Suppressor macrophage (primary cell): ENCODE measurements around the gene CDH13.

ENCODE experiments used
- DNase-seq, 4 experiments: peaks; one replicate each; pipeline ENCODE4 v3.0.0-alpha.2; 2020 to 2022

The CDH13 gene

GRCh38 chr16:83455716-83456115, 828.9 kb downstream of the CDH13 start:
- no peak for DNase-seq

GRCh38 chr16:83456934-83457333, 830.2 kb downstream of the CDH13 start:
- DNase-seq, result no peak

- DNase-seq, result no peak
Observed at GRCh38 chr16:83458612-83459011, 831.8 kb downstream of the CDH13 start.

- no peak for DNase-seq
Observed at GRCh38 chr16:83464991-83465390, 838.2 kb downstream of the CDH13 start.

GRCh38 chr16:83470416-83470815, 843.6 kb downstream of the CDH13 start:
- DNase-seq, result no peak

GRCh38 chr16:83472776-83473501, 846.2 kb downstream of the CDH13 start:
- peak in 1 of 4 experiments; percentile 2 for DNase-seq

GRCh38 chr16:83473926-83474650, 847.3 kb downstream of the CDH13 start:
- DNase-seq, result no peak

GRCh38 chr16:83475108-83475507, 848.3 kb downstream of the CDH13 start:
- DNase-seq, result no peak

- DNase-seq, result no peak
Observed at GRCh38 chr16:83481589-83481988, 854.8 kb downstream of the CDH13 start.

GRCh38 chr16:83482545-83483162, 855.9 kb downstream of the CDH13 start:
- DNase-seq, result no peak

- DNase-seq, result no peak
Observed at GRCh38 chr16:83490073-83490472, 863.3 kb downstream of the CDH13 start.

GRCh38 chr16:83494459-83494858, 867.7 kb downstream of the CDH13 start:
- DNase-seq, result peak in 2 of 4 experiments; percentile 14 to 23

GRCh38 chr16:83501481-83501880, 874.7 kb downstream of the CDH13 start:
- DNase-seq, result no peak

- DNase-seq, result no peak
Observed at GRCh38 chr16:83508295-83508694, 881.5 kb downstream of the CDH13 start.

- DNase-seq, result no peak
Observed at GRCh38 chr16:83509316-83509715, 882.5 kb downstream of the CDH13 start.

GRCh38 chr16:83510906-83511305, 884.1 kb downstream of the CDH13 start:
- no peak for DNase-seq

- DNase-seq, result no peak
Observed at GRCh38 chr16:83513008-83513755, 886.4 kb downstream of the CDH13 start.

GRCh38 chr16:83515395-83515794, 888.6 kb downstream of the CDH13 start:
- no peak for DNase-seq

- no peak for DNase-seq
Observed at GRCh38 chr16:83516931-83517330, 890.2 kb downstream of the CDH13 start.

GRCh38 chr16:83517398-83517797, 890.6 kb downstream of the CDH13 start:
- no peak for DNase-seq

GRCh38 chr16:83520596-83520995, 893.8 kb downstream of the CDH13 start:
- no peak for DNase-seq

GRCh38 chr16:83530293-83530692, 903.5 kb downstream of the CDH13 start:
- DNase-seq, result no peak

GRCh38 chr16:83532634-83533033, 905.9 kb downstream of the CDH13 start:
- DNase-seq, result no peak
